ENCODE results near the gene LTBP1.
"Not testable (repeated sequence)": the region's sequence is repeated elsewhere in the genome, so short reads cannot be mapped to it uniquely, and the experiment has no call there.

The LTBP1 gene

DNA sequence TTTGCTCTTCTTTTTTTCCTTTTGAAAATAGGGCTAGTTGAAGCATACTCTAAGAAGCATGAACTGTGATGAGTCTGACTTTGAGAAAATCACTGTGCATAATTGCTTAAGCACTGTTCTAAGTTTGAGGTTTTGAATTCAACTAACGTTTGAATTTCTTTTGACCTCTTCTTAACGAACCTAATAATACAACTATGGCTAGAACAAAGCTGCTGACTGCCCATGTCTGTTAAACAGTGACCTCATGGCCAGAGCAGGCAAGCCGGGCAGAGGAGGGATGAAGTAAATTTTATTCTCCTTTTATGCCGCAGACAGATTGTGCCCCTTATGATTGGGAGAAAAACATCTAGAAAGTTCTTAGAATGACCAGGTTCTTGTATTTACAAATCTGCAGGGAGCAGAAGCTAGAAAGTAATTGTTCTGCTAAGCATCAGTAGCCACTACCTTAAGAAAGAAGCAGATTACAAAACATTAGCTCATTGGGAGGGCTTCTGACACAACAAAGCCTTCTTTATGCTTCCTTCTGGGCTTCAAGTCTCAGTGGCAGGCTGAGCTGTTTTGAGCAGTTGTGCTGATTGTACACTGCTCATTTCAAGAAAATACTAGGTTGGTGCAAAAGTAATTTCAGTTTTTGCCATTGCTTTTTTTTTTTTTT, 431.9 kb downstream of the LTBP1 start:
- H3K27ac Mint-ChIP-seq: no peak overlapping the region
- intact Hi-C loops (cut with micrococcal nuclease): loop anchor here (10.0 kb wide), 1 partner anchor 824 kb away; no protein-coding TSS in a partner anchor
- H3K4me1 Mint-ChIP-seq (ENCODE audit: low read depth): no peaks in the 10 kb centered on the region
- peaks cover 3% of the 10 kb centered on the region for H3K27me3 Mint-ChIP-seq
- H3K9me3 Mint-ChIP-seq: no peaks in the 10 kb centered on the region
- no peak overlapping the region for H3K4me3 Mint-ChIP-seq
- H3K36me3 Mint-ChIP-seq (ENCODE audit: low read depth): no peaks in the 10 kb centered on the region

DNA sequence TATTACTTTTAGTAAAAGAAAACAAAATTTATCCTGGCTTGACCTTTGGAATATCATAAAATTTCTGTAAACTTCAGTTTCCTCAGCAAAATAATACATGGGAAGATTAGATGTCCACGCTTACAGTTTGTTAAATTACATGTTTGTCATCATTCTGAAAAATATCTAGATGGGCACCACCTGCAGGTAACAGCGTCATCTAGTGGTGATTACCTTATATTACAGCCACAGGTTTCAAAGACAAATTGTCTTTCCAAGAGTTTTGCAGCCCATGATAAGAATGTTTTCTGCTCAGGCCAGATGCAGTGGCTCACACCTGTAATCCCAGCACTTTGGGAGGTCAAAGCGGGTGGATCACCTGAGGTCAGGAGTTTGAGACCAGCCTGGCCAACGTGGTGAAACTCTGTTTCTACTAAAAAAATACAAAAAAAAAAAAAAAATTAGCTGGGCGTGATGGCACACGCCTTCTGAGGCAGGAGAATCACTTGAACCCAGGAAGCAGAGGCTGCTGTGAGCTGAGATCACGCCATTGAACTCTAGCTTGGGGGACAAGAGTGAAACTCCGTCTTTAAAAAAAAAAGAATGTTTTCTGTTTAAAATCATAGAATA, 433.4 kb downstream of the LTBP1 start:
- H3K27ac Mint-ChIP-seq: no peak overlapping the region
- H3K9me3 Mint-ChIP-seq: no peaks in the 10 kb centered on the region
- no peaks in the 10 kb centered on the region for H3K4me1 Mint-ChIP-seq (ENCODE audit: low read depth)
- no peaks in the 10 kb centered on the region for H3K36me3 Mint-ChIP-seq (ENCODE audit: low read depth)
- intact Hi-C loops (cut with micrococcal nuclease): no loop called here
- peaks cover 3% of the 10 kb centered on the region for H3K27me3 Mint-ChIP-seq
- no peak overlapping the region for H3K4me3 Mint-ChIP-seq

DNA sequence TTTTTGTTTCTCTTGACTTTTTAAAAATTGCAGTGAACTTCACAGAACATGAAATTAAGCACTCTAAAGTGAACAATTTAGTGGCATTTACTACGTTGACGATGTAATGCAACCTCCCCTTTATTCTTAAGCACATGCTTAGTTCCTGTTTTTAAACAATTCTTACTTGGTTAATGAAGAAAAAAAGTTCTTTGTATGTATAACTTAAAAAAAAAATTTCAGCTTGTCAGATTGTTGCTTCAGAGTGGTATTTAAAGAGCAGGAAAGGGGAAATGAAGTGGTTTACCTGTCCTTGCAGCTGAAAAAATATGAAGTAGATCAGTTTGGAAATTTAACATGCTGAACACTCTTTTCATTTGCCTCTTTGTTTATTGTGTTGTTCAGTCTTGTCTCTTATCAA, 434.0 kb downstream of the LTBP1 start:
- no peaks in the 10 kb centered on the region for H3K36me3 Mint-ChIP-seq (ENCODE audit: low read depth)
- no peaks in the 10 kb centered on the region for H3K9me3 Mint-ChIP-seq
- H3K4me1 Mint-ChIP-seq (ENCODE audit: low read depth): no peaks in the 10 kb centered on the region
- no peak overlapping the region for H3K4me3 Mint-ChIP-seq
- no peak overlapping the region for H3K27ac Mint-ChIP-seq
- intact Hi-C loops (cut with micrococcal nuclease): no loop called here
- H3K27me3 Mint-ChIP-seq: peaks cover 3% of the 10 kb centered on the region

DNA sequence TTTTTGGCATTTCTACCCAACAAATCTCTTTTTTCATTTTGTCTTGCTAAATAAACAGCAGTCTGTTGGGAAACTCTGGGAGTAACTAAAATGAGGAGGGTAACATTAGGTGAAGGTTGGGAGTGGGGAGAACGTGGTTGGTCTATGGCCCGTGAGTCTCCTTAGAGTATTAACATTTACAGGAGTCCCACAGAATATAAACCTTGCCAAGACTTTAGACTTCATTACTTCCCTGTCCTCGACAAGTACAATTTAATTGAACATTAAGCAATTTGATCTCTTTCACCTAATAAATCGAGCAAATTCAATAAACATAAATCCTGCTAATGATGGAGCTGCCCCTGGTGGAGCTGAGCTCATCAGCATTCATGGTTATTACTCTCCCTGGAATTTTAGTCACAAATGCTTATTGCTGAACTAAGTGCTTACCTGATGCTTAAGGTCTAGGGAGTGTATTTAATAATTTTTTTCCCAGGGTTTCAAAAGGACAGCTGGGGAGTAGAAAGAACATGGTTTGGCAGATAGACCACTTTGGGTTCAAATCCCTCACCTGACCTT, 434.6 kb downstream of the LTBP1 start:
- intact Hi-C loops (cut with micrococcal nuclease): no loop called here
- Mint-ChIP-seq H3K4me3 (no peak overlapping the region), H3K27ac (no peak overlapping the region), H3K9me3 (no peaks in the 10 kb centered on the region), H3K4me1 (ENCODE audit: low read depth) (no peaks in the 10 kb centered on the region), H3K27me3 (peaks cover 3% of the 10 kb centered on the region), H3K36me3 (ENCODE audit: low read depth) (no peaks in the 10 kb centered on the region)

DNA sequence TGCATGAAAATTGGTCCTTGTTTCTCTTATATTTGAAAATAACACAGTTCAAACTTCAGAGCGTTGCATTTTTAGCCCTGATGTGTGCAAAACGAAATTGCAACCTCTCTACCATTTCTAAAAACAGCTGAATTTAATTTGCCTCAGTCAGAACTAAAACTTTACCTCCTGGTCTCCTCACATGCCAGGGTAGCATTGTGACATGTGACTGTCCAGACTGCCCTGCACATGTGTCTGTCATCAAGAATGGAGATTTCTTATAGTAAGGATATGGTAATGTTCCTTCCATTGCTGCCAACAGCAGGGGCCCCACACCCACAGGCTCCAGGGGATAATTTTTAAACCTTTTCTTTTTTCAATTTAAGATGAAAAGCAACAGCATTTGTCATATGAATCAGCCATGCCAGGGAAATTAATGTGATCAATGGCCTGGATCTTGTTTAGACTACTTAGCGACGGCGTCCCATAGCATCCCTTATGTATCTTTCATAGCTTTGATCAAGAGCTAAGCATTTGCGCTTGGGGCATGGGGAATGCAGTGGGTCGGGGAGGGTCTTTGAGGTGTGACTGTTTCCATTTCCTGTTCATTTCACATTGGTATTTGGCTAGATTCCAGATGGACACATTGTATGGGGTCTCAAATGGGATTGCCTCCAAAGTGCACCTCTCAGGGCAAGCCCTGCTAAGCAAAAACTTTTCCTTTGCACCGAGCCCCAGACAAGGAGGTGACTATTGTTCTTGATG, 437.3 kb downstream of the LTBP1 start:
- Mint-ChIP-seq H3K27ac (no peak overlapping the region), H3K4me1 (ENCODE audit: low read depth) (no peaks in the 10 kb centered on the region), H3K27me3 (peaks cover 3% of the 10 kb centered on the region), H3K4me3 (no peak overlapping the region), H3K9me3 (no peaks in the 10 kb centered on the region), H3K36me3 (ENCODE audit: low read depth) (no peaks in the 10 kb centered on the region)
- intact Hi-C loops (cut with micrococcal nuclease): no loop called here

DNA sequence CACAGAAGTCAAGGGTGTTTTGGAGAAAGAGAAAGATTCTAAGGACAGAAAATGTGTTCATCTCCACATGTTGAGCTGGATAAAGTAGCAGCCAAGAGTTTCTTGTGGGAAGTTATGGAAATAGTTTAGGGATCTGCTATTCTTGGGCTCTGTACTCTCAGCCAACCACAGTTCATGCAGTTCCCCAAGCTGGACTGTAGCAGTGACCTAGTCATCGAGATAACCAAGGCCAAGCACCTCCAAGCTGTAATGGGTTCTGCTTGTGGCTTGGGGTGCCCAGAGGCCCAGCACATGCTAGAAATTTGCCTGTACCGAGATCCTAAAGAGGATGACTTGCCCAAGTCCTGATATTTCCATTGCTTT, 437.8 kb downstream of the LTBP1 start:
- Mint-ChIP-seq H3K4me1 (ENCODE audit: low read depth) (no peaks in the 10 kb centered on the region), H3K36me3 (ENCODE audit: low read depth) (no peaks in the 10 kb centered on the region), H3K27ac (no peak overlapping the region)

DNA sequence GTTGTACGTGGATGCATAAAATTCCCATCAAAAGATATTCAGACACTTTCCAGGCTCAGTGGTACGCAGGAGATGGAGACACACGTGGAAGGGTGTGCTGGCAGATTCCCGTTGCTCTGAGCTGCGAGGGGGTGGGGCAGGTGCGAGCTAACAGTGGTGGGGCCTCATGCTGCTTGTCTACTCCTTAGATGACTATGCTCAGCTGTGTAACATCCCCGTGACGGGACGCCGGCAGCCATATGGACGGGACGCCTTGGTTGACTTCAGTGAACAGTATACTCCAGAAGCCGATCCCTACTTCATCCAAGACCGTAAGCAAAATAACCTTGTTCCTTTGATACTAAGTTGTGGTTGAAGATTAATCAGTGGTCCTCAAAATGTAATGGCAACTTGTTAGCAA, 442.2 kb downstream of the LTBP1 start:
- no peaks in the 10 kb centered on the region for H3K36me3 Mint-ChIP-seq (ENCODE audit: low read depth)
- intact Hi-C loops (cut with micrococcal nuclease): no loop called here
- no peaks in the 10 kb centered on the region for H3K4me1 Mint-ChIP-seq (ENCODE audit: low read depth)
- no peaks in the 10 kb centered on the region for H3K9me3 Mint-ChIP-seq
- H3K27me3 Mint-ChIP-seq: no peaks in the 10 kb centered on the region
- H3K4me3 Mint-ChIP-seq: no peak overlapping the region
- no peak overlapping the region for H3K27ac Mint-ChIP-seq

More for the DNA sequence above, 437.8 kb downstream of the LTBP1 start:
- Mint-ChIP-seq H3K4me3 (no peak overlapping the region), H3K27me3 (peaks cover 3% of the 10 kb centered on the region), H3K9me3 (no peaks in the 10 kb centered on the region)
- intact Hi-C loops (cut with micrococcal nuclease): no loop called here

DNA sequence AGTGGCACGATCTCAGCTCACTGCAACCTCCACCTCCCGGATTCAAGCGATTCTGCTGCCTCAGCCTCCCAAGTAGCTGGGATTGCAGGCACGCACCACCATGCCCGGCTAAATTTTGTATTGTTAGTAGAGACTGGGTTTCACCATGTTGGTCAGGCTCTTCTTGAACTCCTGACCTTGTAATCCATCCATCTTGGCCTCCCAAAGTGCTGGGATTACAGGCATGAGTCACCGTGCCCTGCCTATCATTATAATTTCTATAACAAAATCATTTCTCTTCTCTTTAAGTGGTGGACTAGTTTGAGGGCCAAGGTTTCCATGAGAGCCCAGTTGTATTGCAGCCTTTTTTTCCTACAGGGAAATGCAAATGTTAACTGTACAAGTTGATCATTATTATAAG, 442.9 kb downstream of the LTBP1 start:
- H3K27me3 Mint-ChIP-seq; H3K9me3 Mint-ChIP-seq; H3K4me3 Mint-ChIP-seq; intact Hi-C loops (cut with micrococcal nuclease); H3K4me1 Mint-ChIP-seq (ENCODE audit: low read depth); H3K27ac Mint-ChIP-seq; H3K36me3 Mint-ChIP-seq (ENCODE audit: low read depth): not testable (repeated sequence)

DNA sequence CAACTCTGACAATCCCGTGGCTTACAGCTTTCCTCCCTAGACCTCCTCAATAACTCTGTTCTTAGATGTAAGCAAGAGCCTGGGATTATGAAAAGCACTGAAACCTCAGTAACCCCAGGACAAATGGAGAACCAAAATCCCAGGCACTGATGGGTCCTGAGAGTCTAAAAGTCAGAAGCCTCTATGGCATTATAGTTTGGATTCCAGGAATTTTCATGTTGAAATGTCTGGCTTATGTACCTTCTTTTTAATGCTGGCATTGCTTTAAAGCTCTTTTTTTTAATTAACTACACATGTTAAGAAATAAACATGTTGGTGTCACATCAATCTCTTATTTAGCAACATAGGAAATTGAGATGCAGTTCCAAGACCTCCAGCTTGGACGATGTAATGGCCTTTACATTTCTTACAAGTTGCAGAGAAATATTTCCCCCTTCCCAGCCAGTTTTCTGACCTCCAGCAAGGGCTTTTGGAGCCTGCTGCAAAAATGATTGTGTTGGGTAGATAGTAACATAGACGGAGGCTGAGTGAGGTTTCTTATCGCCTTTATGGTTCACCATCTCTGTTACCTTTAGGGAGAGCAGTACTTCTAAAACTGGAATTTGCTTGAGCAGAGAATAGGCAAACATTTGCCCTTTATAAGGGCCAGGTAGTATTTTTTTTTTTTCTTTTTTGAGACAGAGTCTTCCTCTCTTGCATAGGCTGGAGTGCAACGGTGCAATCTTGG, 444.9 kb downstream of the LTBP1 start:
- intact Hi-C loops (cut with micrococcal nuclease): no loop called here
- no peaks in the 10 kb centered on the region for H3K36me3 Mint-ChIP-seq (ENCODE audit: low read depth)
- H3K27ac Mint-ChIP-seq: no peak overlapping the region
- no peaks in the 10 kb centered on the region for H3K9me3 Mint-ChIP-seq
- no peaks in the 10 kb centered on the region for H3K27me3 Mint-ChIP-seq
- H3K4me3 Mint-ChIP-seq: no peak overlapping the region
- no peaks in the 10 kb centered on the region for H3K4me1 Mint-ChIP-seq (ENCODE audit: low read depth)

DNA sequence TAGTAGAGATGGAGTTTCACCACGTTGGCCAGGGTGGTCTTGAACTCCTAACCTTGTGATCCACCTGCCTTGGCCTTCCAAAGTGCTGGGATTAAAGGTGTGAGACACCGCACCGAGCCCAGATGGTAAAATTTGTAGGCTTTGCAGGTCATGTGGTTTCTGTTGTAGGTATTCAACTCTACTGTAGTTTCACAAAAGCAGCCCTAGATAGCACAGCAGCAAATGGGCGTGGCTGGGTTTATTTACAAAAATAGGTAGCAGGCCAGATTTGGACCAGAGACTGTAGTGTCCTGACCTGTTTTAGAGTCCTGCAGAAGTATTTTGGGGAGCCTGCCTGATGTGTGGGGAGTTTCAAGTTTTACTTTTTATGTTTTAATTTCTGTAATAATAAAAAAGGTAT, 445.6 kb downstream of the LTBP1 start:
- no peak overlapping the region for H3K27ac Mint-ChIP-seq
- H3K36me3 Mint-ChIP-seq (ENCODE audit: low read depth): no peaks in the 10 kb centered on the region
- H3K9me3 Mint-ChIP-seq: no peaks in the 10 kb centered on the region
- intact Hi-C loops (cut with micrococcal nuclease): no loop called here
- H3K4me3 Mint-ChIP-seq: no peak overlapping the region
- no peaks in the 10 kb centered on the region for H3K4me1 Mint-ChIP-seq (ENCODE audit: low read depth)
- no peaks in the 10 kb centered on the region for H3K27me3 Mint-ChIP-seq

DNA sequence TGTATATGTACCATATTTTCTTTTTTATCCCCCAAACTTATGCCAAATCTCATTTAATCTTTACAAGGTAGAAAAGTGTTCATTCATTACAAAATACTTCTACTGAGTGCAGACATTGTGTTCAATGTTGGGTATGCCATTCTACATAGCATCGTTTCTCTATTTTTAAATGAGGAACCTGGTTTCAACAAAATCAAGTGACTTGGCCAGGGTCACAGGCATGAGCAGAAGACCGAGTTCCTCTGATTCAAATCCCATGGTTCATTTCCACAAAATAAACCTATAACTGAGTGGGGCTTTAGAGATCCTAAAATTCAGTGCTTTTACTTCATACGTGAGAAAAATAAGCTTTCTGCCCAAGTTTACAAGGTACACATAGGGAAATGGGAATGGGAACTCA, 448.3 kb downstream of the LTBP1 start:
- H3K4me3 Mint-ChIP-seq: no peak overlapping the region
- no peak overlapping the region for H3K27ac Mint-ChIP-seq
- intact Hi-C loops (cut with micrococcal nuclease): no loop called here
- H3K4me1 Mint-ChIP-seq (ENCODE audit: low read depth): no peaks in the 10 kb centered on the region
- H3K36me3 Mint-ChIP-seq (ENCODE audit: low read depth): no peaks in the 10 kb centered on the region
- H3K27me3 Mint-ChIP-seq: no peaks in the 10 kb centered on the region
- H3K9me3 Mint-ChIP-seq: no peaks in the 10 kb centered on the region

DNA sequence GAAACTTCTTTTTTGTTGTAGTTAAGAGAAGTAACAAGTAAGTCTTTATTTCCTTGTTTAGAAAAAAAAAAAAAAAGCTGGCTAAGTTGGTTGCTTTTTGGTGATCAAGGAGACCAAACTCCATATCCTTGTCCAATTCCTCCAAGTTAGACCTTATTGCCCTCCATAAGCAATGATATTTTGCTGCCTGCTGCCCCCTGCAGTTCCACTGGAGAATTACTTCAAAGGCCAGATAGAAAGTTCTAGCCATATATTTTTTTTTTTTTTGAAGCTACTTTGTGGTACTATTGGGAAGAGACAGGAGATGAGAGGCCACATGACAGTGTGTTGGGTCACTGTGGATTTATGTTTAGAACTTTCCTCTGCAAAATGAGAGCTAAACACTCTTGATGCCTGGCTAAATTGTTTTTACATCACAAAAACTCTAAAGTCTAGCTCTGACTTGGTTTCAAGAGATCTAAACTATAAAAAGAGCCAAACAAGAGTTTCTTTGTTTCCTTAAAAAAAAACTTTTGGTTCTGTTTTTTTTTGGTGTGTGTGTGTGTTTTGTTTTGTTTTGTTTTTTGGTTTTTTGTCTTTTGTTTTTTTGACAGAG, 449.0 kb downstream of the LTBP1 start:
- Mint-ChIP-seq H3K36me3 (ENCODE audit: low read depth) (no peaks in the 10 kb centered on the region), H3K27me3 (no peaks in the 10 kb centered on the region), H3K4me3 (no peak overlapping the region), H3K9me3 (no peaks in the 10 kb centered on the region), H3K27ac (no peak overlapping the region), H3K4me1 (ENCODE audit: low read depth) (no peaks in the 10 kb centered on the region)
- intact Hi-C loops (cut with micrococcal nuclease): no loop called here

DNA sequence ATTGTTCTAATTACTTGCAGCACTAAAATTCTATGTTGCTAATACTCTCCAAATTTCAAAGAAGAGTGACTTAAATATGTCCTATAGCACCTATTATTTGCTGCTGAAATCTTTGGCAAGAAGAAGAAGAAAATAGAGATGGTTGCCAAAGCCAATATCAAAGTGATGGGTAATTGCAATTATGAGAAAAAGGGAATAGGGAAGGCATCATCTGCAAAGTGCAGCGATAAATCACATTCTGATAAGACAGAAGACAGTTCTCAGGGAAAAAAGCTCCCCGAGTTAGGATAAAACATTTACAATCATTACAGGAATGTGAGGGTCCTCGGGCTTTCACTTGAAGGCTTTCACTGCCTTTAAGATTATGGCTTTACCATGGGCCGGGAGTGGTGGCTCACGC, 457.6 kb downstream of the LTBP1 start:
- intact Hi-C loops (cut with micrococcal nuclease): no loop called here
- H3K36me3 Mint-ChIP-seq (ENCODE audit: low read depth): no peaks in the 10 kb centered on the region

More for the DNA sequence above, 457.6 kb downstream of the LTBP1 start:
- peaks cover 7% of the 10 kb centered on the region for H3K9me3 Mint-ChIP-seq
- no peak overlapping the region for H3K4me3 Mint-ChIP-seq
- peaks cover 7% of the 10 kb centered on the region for H3K4me1 Mint-ChIP-seq (ENCODE audit: low read depth)
- H3K27me3 Mint-ChIP-seq: no peaks in the 10 kb centered on the region
- H3K27ac Mint-ChIP-seq: no peak overlapping the region

Measured in dendritic cell treated with granulocyte-macrophage colony-stimulating factor and Interleukin-4, amounts not matched to agents 40 ng/mL and 50 ng/mL, for 4 days (primary cell).